SK-N-SH treated with all-trans-retinoic acid at 6 μM for 48 hours (cell line): ENCODE results near the gene PTPRN2.

Source experiments
- ARNTL ChIP-seq: fragments of 450-650 bp; formaldehyde crosslinking; IDR thresholded peaks from 2 replicates; pipeline ENCODE4 v1.5.0; 2020; ENCODE audit warnings: low read depth, mild to moderate bottlenecking, moderate library complexity, borderline replicate concordance
- CSDC2 ChIP-seq: fragments of 250-450 bp; sonication (Bioruptor Pico); IDR thresholded peaks from 2 replicates; pipeline ENCODE4 v1.5.0; 2020; ENCODE audit warnings: mild to moderate bottlenecking, moderate library complexity
- ESRRG ChIP-seq: fragments of 250-450 bp; sonication (Bioruptor Pico); IDR thresholded peaks from 2 replicates; pipeline ENCODE4 v1.6.1; 2021; ENCODE audit warnings: mild to moderate bottlenecking
- ISL1 ChIP-seq: fragments of 250-450 bp; sonication (Bioruptor Pico); IDR thresholded peaks from 2 replicates; pipeline ENCODE4 v2.1.2; 2022; ENCODE audit warnings: mild to moderate bottlenecking, moderate library complexity
- OSR1 ChIP-seq: fragments of 250-450 bp; sonication (Bioruptor Pico); IDR thresholded peaks from 2 replicates; pipeline ENCODE4 v1.8.0; 2022; ENCODE audit warnings: moderate library complexity, mild to moderate bottlenecking, inconsistent platforms
- RARB ChIP-seq: fragments of 250-450 bp; sonication (Bioruptor Pico); IDR thresholded peaks from 2 replicates; pipeline ENCODE4 v1.8.0; 2021; ENCODE audit warnings: mild to moderate bottlenecking, moderate library complexity
- SNAI2 ChIP-seq: fragments of 250-450 bp; sonication (Bioruptor Pico); IDR thresholded peaks from 2 replicates; pipeline ENCODE4 v1.5.0; 2020; ENCODE audit warnings: mild to moderate bottlenecking, moderate library complexity
- TOX ChIP-seq: fragments of 250-450 bp; sonication (Bioruptor Pico); IDR thresholded peaks from 2 replicates; pipeline ENCODE4 v1.8.0; 2021; ENCODE audit warnings: mild to moderate bottlenecking, moderate library complexity, borderline replicate concordance
- ZC3H10 ChIP-seq: fragments of 250-450 bp; sonication (Bioruptor Pico); IDR thresholded peaks from 2 replicates; pipeline ENCODE4 v1.5.1; 2021; ENCODE audit warnings: mild to moderate bottlenecking, moderate library complexity
- ZFP30 ChIP-seq: fragments of 450-650 bp; formaldehyde crosslinking; IDR thresholded peaks from 2 replicates; pipeline ENCODE4 v1.5.0; 2022; ENCODE audit warnings: mild to moderate bottlenecking, moderate library complexity
- ZNF565 ChIP-seq: fragments of 450-650 bp; formaldehyde crosslinking; conservative IDR thresholded peaks from 2 replicates; pipeline ENCODE4 v1.5.0; 2020; ENCODE audit warnings: low read depth, mild to moderate bottlenecking, moderate library complexity
- ZNF70 ChIP-seq: fragments of 450-650 bp; formaldehyde crosslinking; IDR thresholded peaks from 2 replicates; pipeline ENCODE4 v1.5.0; 2020; ENCODE audit warnings: mild to moderate bottlenecking, moderate library complexity
- ZNF8 ChIP-seq: fragments of 450-650 bp; formaldehyde crosslinking; IDR thresholded peaks from 2 replicates; pipeline ENCODE4 v1.5.0; 2020; ENCODE audit warnings: mild to moderate bottlenecking, moderate library complexity

- TF ChIP-seq RARB (CRISPR knock-in tag) (no peak), ZNF8 (CRISPR knock-in tag) (no peak), ZNF70 (CRISPR knock-in tag) (no peak), ISL1 (CRISPR knock-in tag) (no peak), ZFP30 (CRISPR knock-in tag) (no peak), TOX (CRISPR knock-in tag) (no peak), CSDC2 (no peak), ZC3H10 (CRISPR knock-in tag) (no peak), ZNF565 (CRISPR knock-in tag) (no peak), OSR1 (CRISPR knock-in tag) (no peak), SNAI2 (CRISPR knock-in tag) (no peak), ESRRG (no peak), ARNTL (no peak)
Observed at GRCh38 chr7:158453663-158454062, 134.0 kb downstream of the PTPRN2 start.
